Testis (tissue), 3 donors: ENCODE data around the gene ANXA6. TPM values are rescaled to one million over a fixed set of nuclear protein-coding genes. Genes with fewer than 3 reads are reported as not detected.
"Not testable (repeated sequence)": the region's sequence is repeated elsewhere in the genome, so short reads cannot be mapped to it uniquely, and the experiment has no call there.

Experiments used
- DNase-seq: peaks from one replicate; pipeline ENCODE4 v3.0.0-alpha.2; 2019
- H3K27ac ChIP-seq, 2 donors: fragments of 200-600 bp; sonication (generic); one replicate each; pipeline ENCODE4 v1.5.1; 2019
- H3K27me3 ChIP-seq: fragments of 200-600 bp; sonication (generic); one replicate; pipeline ENCODE4 v1.5.1; 2019
- H3K36me3 ChIP-seq: fragments of 200-600 bp; sonication (generic); one replicate; pipeline ENCODE4 v1.5.1; 2017; ENCODE audit warnings: low read depth; ENCODE audit errors: missing control alignments
- H3K4me1 ChIP-seq: fragments of 200-600 bp; sonication (generic); one replicate; pipeline ENCODE4 v1.5.1; 2019
- H3K4me3 ChIP-seq, 2 donors: fragments of 200-600 bp; sonication (generic); one replicate each; pipeline ENCODE4 v1.5.1; 2017 to 2019
- H3K9me3 ChIP-seq: fragments of 200-600 bp; sonication (generic); one replicate; pipeline ENCODE4 v1.5.1; 2017
- CTCF ChIP-seq, 3 experiments: fragments of 450-650 bp in 2 of 3; fragments of 200-600 bp in 1 of 3; sonication (generic) in 1 of 3; IDR thresholded peaks; one replicate each; pipeline ENCODE4 v1.5.1; 2016 to 2019; ENCODE audit warnings: antibody characterized with exemption in 3 of 3, mild to moderate bottlenecking in 2 of 3, moderate library complexity in 1 of 3
- POLR2A ChIP-seq: fragments of 450-650 bp; IDR thresholded peaks from one replicate; pipeline ENCODE4 v1.6.1; 2017; ENCODE audit warnings: antibody characterized with exemption, mild to moderate bottlenecking, moderate library complexity
- WGBS, 2 donors: methylation state at CpG; one replicate each; pipeline ENCODE4 v1.1.5; 2018; 5-methylcytosine and 5-hydroxymethylcytosine counted together
- intact Hi-C: fragments of 100-400 bp; cut with DNase I; formaldehyde crosslinking; loops from one replicate; pipeline ENCODE4 v1.15.1; 2023; ENCODE audit warnings: low total_unique reads
- polyA plus RNA-seq: library from polyadenylated mRNA; stranded (reverse); fragments of 350-450 nt; fragmentation: Illumina TruSeq; extraction: RNeasy Lipid Tissue Mini Kit (QIAGEN cat#74804); gene quantifications from one replicate; pipeline ENCODE4 v1.2.3, GENCODE V29; 2014; ENCODE audit warnings: low read depth, low replicate concordance; ENCODE audit not compliant: insufficient read depth
- total RNA-seq, 2 donors: library from RNA; depleted of rRNA; stranded (reverse); fragments of >200 nt; gene quantifications; one replicate each; pipeline ENCODE4 v1.2.3, GENCODE V29; 2016

ANXA6 gene
- total and polyA plus RNA-seq, 3 donors from 2014 or later, result 116 to 180 (median 152) TPM

DNA sequence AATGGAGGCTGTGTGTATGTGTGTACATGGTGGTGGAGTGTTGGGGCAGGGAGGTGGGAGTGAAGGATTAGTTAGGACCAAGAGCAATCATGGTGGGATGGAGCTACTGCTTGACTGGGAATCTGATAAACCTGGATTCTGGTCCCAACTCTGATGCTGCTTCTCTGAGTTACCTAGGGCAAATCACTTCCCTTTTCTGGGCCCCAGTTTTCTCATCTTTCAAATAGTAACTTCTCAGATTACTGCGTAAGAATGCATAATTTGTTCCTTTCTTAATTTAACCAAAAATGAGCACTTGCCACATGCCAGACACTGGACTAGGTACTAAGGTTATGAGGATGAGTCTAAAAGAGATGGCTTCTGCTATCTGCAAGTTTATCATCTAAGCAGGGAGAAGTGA lies 20.8 kb upstream of the ANXA6 start:
- H3K27ac ChIP-seq, result no peak overlapping the region
- no peak for DNase-seq
- H3K27me3 ChIP-seq, result no peaks in the 10 kb centered on the region
- H3K4me1 ChIP-seq, result no peaks in the 10 kb centered on the region
- no peaks in the 10 kb centered on the region for H3K36me3 ChIP-seq
- 95% methylated on average over 1 of the region's 1 CpG for WGBS, 2 donors
- H3K9me3 ChIP-seq, result no peaks in the 10 kb centered on the region
- TF ChIP-seq POLR2A (no peak), CTCF (IDR thresholded peaks at IDR 0.05) (no peak)
- no peak overlapping the region for H3K4me3 ChIP-seq
- intact Hi-C loops, result no loop called here

DNA sequence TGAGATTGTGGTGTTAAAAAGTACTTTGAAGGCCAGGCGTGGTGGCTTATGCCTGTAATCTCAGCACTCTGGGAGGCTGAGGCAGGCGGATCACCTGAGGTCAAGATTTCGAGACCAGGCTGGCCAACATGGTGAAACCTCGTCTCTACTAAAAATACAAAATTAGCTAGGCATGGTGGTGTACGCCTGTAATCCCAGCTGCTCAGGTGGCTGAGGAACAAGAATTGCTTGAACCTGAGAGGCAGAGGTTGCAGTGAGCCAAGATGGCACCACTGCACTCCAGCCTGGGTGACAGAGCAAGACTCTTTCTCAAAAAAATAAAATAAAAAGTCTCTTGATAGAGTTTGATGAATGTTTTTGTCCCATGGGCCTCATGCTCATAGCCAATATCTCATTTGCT lies 18.7 kb upstream of the ANXA6 start:
- H3K4me3 ChIP-seq, H3K36me3 ChIP-seq, H3K27ac ChIP-seq, H3K27me3 ChIP-seq, DNase-seq, intact Hi-C loops, H3K4me1 ChIP-seq, H3K9me3 ChIP-seq: not testable (repeated sequence)
- 90 to 95% methylated on average over 5 of the region's 5 CpGs for WGBS, 2 donors

- Histone ChIP-seq H3K4me3 (no peak overlapping the region), H3K27me3 (no peaks in the 10 kb centered on the region), H3K36me3 (no peaks in the 10 kb centered on the region), H3K4me1 (no peaks in the 10 kb centered on the region), H3K27ac (no peak overlapping the region), H3K9me3 (no peaks in the 10 kb centered on the region)
- peak; percentile 43 for DNase-seq
- TF ChIP-seq POLR2A, result no peak
- no peak for TF ChIP-seq CTCF (IDR thresholded peaks at IDR 0.05)
- WGBS, 2 donors, result 55 to 69% methylated on average over 15 of the region's 15 CpGs
- intact Hi-C loops, result no loop called here
These were observed 17.1 kb upstream of the ANXA6 start for GRCh38 chr5:151174612-151175101.

DNA sequence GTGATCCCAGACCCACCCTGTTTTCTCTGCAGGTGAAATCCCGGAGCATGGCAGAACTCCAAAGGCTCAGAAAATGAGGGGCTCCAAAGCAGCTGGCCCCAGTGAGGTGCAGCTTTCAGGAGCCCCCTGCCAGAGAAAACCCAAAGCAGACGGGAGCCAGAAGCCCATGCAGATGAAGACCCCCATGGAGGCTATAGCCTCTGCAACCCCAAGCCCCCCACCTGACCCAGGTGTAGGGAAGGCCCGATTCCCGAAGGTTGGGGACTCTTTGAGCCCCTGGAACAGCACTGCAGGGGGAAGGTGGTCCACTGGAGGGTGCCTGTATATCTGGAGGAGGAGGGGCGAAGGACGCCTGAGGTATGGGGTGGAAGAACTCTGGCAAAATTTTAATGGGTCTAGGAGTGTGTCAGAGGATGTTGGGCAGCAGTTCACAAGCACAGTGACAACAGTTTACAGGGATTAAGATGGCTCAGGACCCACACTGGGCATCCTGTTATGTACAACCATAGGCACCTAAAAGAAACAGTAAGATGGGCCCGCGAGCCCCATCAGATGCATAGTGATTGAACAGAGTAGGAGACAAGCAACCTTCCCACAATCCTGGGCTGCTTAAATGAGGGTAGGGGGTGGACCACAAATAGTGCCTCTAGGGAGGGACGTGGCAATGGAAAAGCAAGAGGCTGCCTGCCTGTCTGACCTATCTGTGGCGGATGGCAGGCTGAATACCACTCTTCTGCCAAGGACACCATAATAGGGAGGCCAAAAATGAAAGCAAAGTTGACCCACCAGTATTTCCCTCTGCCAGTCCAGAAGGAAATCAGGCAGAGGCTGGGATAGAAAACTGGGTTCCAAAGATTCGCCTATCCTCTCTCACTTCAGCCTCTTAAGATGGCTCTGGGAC lies 16.4 kb upstream of the ANXA6 start:
- WGBS, 2 donors, result 77 to 80% methylated on average over 11 of the region's 11 CpGs
- intact Hi-C loops, result no loop called here
- no peak overlapping the region for H3K27ac ChIP-seq
- H3K9me3 ChIP-seq, result no peaks in the 10 kb centered on the region
- H3K36me3 ChIP-seq, result no peaks in the 10 kb centered on the region
- H3K4me3 ChIP-seq, result no peak overlapping the region
- DNase-seq, result no peak
- H3K27me3 ChIP-seq, result no peaks in the 10 kb centered on the region
- TF ChIP-seq CTCF (IDR thresholded peaks at IDR 0.05), result no peak
- no peak for TF ChIP-seq POLR2A
- peaks cover 2% of the 10 kb centered on the region for H3K4me1 ChIP-seq

GRCh38 chr5:151171529-151171928 lies 13.9 kb upstream of the ANXA6 start:
- no peak for TF ChIP-seq CTCF (IDR thresholded peaks at IDR 0.05)
- no peak for TF ChIP-seq POLR2A
- no peak overlapping the region for H3K27ac ChIP-seq
- intact Hi-C loops, result no loop called here
- H3K9me3 ChIP-seq, result no peaks in the 10 kb centered on the region
- WGBS, 2 donors, result 92 to 93% methylated on average over 1 of the region's 1 CpG
- no peaks in the 10 kb centered on the region for H3K36me3 ChIP-seq
- H3K4me1 ChIP-seq, result peaks cover 19% of the 10 kb centered on the region
- no peak for DNase-seq
- H3K27me3 ChIP-seq, result no peaks in the 10 kb centered on the region
- H3K4me3 ChIP-seq, result no peak overlapping the region
